SK-N-SH (cell line): ENCODE measurements around the gene SLC12A7. TPM values are rescaled to one million over a fixed set of nuclear protein-coding genes. Genes with fewer than 3 reads are reported as not detected.

Experiments used
- CTCF ChIA-PET: fragments of 300-600, 350-600 bp; formaldehyde crosslinking; extraction: SDS; loops from one replicate; lab custom pipeline; 2021; lab: Yijun Ruan, JAX
- POLR2A ChIA-PET: fragments of 350-600 bp; sonication (Branson Sonifier 250); formaldehyde crosslinking; extraction: SDS; loops from one replicate; lab custom pipeline; 2020; ENCODE audit warnings: antibody characterized with exemption, inconsistent platforms; lab: Yijun Ruan, JAX
- DNase-seq: peaks from one replicate; pipeline ENCODE4 v3.0.0; 2012
- H2AFZ ChIP-seq: fragments of 200-600 bp; sonication (generic); 2 replicates; pipeline ENCODE4 v1.8.1; 2016; ENCODE audit warnings: antibody characterized with exemption, mild to moderate bottlenecking, low read depth
- H3F3A ChIP-seq: fragments of 200-600 bp; sonication (generic); replicated peaks from 2 replicates; pipeline ENCODE3; 2016; ENCODE audit warnings: antibody characterized with exemption, mild to moderate bottlenecking; ENCODE audit not compliant: insufficient read depth
- H3K27ac ChIP-seq, 2 experiments: fragments of 200-500 bp in 1 of 2; fragments of 200-600 bp in 1 of 2; sonication (Bioruptor generic) in 1 of 2; sonication (generic), shearing (Covaris generic) in 1 of 2; 2 replicates each; pipeline versions ENCODE4 v1.5.1 to v1.6.1; 2014 to 2016; ENCODE audit warnings: low read depth in 2 of 2, inconsistent platforms in 1 of 2, low read length in 1 of 2, mild to moderate bottlenecking in 1 of 2, mixed read lengths in 1 of 2
- H3K27me3 ChIP-seq: fragments of 200-600 bp; sonication (generic), shearing (Covaris generic); 2 replicates; pipeline ENCODE4 v1.6.1; 2016; ENCODE audit warnings: mixed run types; ENCODE audit not compliant: insufficient read depth
- H3K36me3 ChIP-seq, 2 experiments: fragments of 200-500 bp in 1 of 2; fragments of 200-600 bp in 1 of 2; sonication (Bioruptor generic) in 1 of 2; sonication (generic) in 1 of 2; replicated peaks in 1 of 2; 2 replicates each; pipeline versions ENCODE3 to v1.5.1; 2014 to 2016; ENCODE audit warnings: low read length in 1 of 2, mild to moderate bottlenecking in 1 of 2; ENCODE audit not compliant: insufficient read depth in 2 of 2, control insufficient read depth in 1 of 2
- H3K4me1 ChIP-seq, 2 experiments: fragments of 200-500 bp in 1 of 2; fragments of 200-600 bp in 1 of 2; sonication (Bioruptor generic) in 1 of 2; sonication (generic), shearing (Covaris generic) in 1 of 2; 2 replicates each; pipeline versions ENCODE4 v1.5.1 to v1.6.1; 2014 to 2016; ENCODE audit warnings: low read depth in 1 of 2, low read length in 1 of 2, mixed run types in 1 of 2; ENCODE audit not compliant: insufficient read depth in 2 of 2, control insufficient read depth in 1 of 2
- H3K4me2 ChIP-seq: fragments of 200-600 bp; sonication (generic), shearing (Covaris generic); 2 replicates; pipeline ENCODE4 v1.6.1; 2017; ENCODE audit warnings: mixed run types
- H3K4me3 ChIP-seq, 2 experiments: fragments of 200-500 bp in 1 of 2; fragments of 200-600 bp in 1 of 2; sonication (Bioruptor generic) in 1 of 2; sonication (generic), shearing (Covaris generic) in 1 of 2; 2 replicates each; pipeline versions ENCODE4 v1.5.1 to v1.8.1; 2014 to 2016; ENCODE audit warnings: low read depth in 2 of 2, inconsistent platforms in 1 of 2, low read length in 1 of 2, mild to moderate bottlenecking in 1 of 2, mixed read lengths in 1 of 2, moderate library complexity in 1 of 2
- H3K79me2 ChIP-seq: fragments of 200-600 bp; sonication (generic); 2 replicates; pipeline ENCODE4 v1.8.1; 2017; ENCODE audit warnings: mild to moderate bottlenecking; ENCODE audit not compliant: insufficient read depth
- H3K9ac ChIP-seq: fragments of 200-600 bp; sonication (generic); 2 replicates; pipeline ENCODE4 v1.6.1; 2017; ENCODE audit warnings: mixed run types
- H3K9me2 ChIP-seq: fragments of 200-600 bp; sonication (generic); 2 replicates; pipeline ENCODE4 v1.6.1; 2017; ENCODE audit warnings: mixed run types
- H3K9me3 ChIP-seq: fragments of 200-600 bp; sonication (generic); 2 replicates; pipeline ENCODE4 v1.6.1; 2017; ENCODE audit warnings: mixed run types, mild to moderate bottlenecking, moderate library complexity
- H4K20me1 ChIP-seq: fragments of 200-600 bp; sonication (generic); 2 replicates; pipeline ENCODE4 v1.6.1; 2017; ENCODE audit warnings: mild to moderate bottlenecking, mixed run types; ENCODE audit not compliant: insufficient read depth
- CHD2 ChIP-seq: fragments of 150-350 bp; IDR thresholded peaks from 2 replicates; pipeline ENCODE4 v1.6.1; 2018; ENCODE audit warnings: low read length; ENCODE audit not compliant: partially characterized antibody
- EZH2phosphoT487 ChIP-seq: fragments of 200-600 bp; sonication (generic); IDR thresholded peaks from 2 replicates; pipeline ENCODE4 v1.6.1; 2017; ENCODE audit warnings: low read depth, mixed run types, mild to moderate bottlenecking, antibody characterized with exemption, moderate library complexity, borderline replicate concordance
- FOXM1 ChIP-seq: IDR thresholded peaks from 2 replicates; pipeline ENCODE4 v1.4.0; 2012; ENCODE audit warnings: low read depth, mild to moderate bottlenecking
- GATA2 ChIP-seq: sonication (generic); formaldehyde crosslinking; IDR thresholded peaks from 2 replicates; pipeline ENCODE4 v1.5.0; 2020; ENCODE audit warnings: mild to moderate bottlenecking, missing genetic modification reagents
- NFIC ChIP-seq: IDR thresholded peaks from 2 replicates; pipeline ENCODE4 v1.4.0; 2012; ENCODE audit warnings: borderline replicate concordance
- NRF1 ChIP-seq: IDR thresholded peaks from 2 replicates; pipeline ENCODE4 v1.6.1; 2012; ENCODE audit warnings: low read depth, mild to moderate bottlenecking, low read length
- RCOR1 ChIP-seq: fragments of 150-350 bp; IDR thresholded peaks from 2 replicates; pipeline ENCODE4 v1.6.1; 2017; ENCODE audit warnings: antibody characterized with exemption, low read length
- RFX5 ChIP-seq: IDR thresholded peaks from 2 replicates; pipeline ENCODE4 v1.6.1; 2012; ENCODE audit warnings: mild to moderate bottlenecking, improper control_type of control experiment, low read length
- TAF1 ChIP-seq: IDR thresholded peaks from 2 replicates; pipeline ENCODE4 v1.6.1; 2012; ENCODE audit warnings: low read depth, mild to moderate bottlenecking, low read length, moderate library complexity, borderline replicate concordance
- YY1 ChIP-seq: IDR thresholded peaks from 2 replicates; pipeline ENCODE4 v1.4.0; 2012; ENCODE audit warnings: low read depth, mild to moderate bottlenecking
- WGBS: methylation state at CpG from one replicate; pipeline ENCODE4 v1.1.6; 2017; ENCODE audit warnings: low lambda C conversion rate; 5-methylcytosine and 5-hydroxymethylcytosine counted together
- polyA plus RNA-seq, 3 experiments: library from polyadenylated mRNA; depleted of rRNA; stranded (reverse); fragments of >200 nt; gene quantifications; 2 replicates each; pipeline ENCODE4 v1.2.3, GENCODE V29; 2012
- TF ChIP-seq, protein P1 (sequence below): fragments of 150-350 bp; IDR thresholded peaks from 2 replicates; pipeline ENCODE4 v1.6.1; 2016; ENCODE audit warnings: mild to moderate bottlenecking, low read depth, low read length
- TF ChIP-seq, protein P2 (sequence below): IDR thresholded peaks from 2 replicates; pipeline ENCODE4 v1.4.0; 2012; ENCODE audit warnings: low read depth
- TF ChIP-seq, protein P3 (sequence below): IDR thresholded peaks from 2 replicates; pipeline ENCODE4 v1.4.0; 2012; ENCODE audit warnings: low read depth, borderline replicate concordance
- TF ChIP-seq, protein P4 (sequence below): IDR thresholded peaks from 2 replicates; pipeline ENCODE4; 2012

The SLC12A7 gene
- polyA plus RNA-seq, 1 of the 3 experiments (the other 2 are of a cell fraction) = 2.6 TPM

DNA sequence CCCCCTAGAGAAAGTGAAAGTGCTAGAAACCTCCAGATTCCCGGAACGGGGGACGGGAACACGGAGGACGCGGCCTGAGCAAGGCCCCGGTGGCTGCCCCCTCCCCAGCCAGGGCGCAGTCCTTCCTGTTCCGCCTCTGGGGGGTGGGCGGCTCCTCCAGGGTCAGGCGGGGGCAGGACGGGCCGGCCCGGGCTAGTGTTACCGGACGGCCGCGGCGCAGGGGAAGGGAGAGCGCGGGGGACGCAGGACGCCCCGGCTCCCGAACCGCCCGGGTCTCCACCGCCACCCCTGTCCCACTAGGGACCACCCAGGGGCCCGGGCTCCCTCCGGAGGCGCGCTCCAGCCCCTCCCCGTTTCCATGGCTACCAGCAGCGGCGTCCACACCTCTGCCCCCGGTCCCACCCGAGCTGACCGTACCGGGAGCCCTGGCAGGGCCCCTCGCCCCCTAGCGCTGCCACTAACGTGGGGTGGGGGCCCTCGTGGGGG lies 579 bp downstream of the SLC12A7 start:
- Histone ChIP-seq H3K4me1 (peaks cover 0 to 2% of the 10 kb centered on the region in 2 experiments; a peak in 1 of 4 replicates), H3K27ac (no peak overlapping the region), H3K9me3 (no peaks in the 10 kb centered on the region), H3F3A (no peaks in the 10 kb centered on the region), H3K4me3 (peak overlapping the region; percentile 47 to 59), H3K79me2 (no peaks in the 10 kb centered on the region), H3K4me2 (peak overlapping the region; percentile 73), H2AFZ (no peak overlapping the region), H3K36me3 (no peaks in the 10 kb centered on the region), H3K27me3 (no peaks in the 10 kb centered on the region), H3K9ac (peak overlapping the region; percentile 49), H4K20me1 (no peaks in the 10 kb centered on the region), H3K9me2 (no peaks in the 10 kb centered on the region)
- no peak for TF ChIP-seq FOXM1
- TF ChIP-seq, protein P1, sequence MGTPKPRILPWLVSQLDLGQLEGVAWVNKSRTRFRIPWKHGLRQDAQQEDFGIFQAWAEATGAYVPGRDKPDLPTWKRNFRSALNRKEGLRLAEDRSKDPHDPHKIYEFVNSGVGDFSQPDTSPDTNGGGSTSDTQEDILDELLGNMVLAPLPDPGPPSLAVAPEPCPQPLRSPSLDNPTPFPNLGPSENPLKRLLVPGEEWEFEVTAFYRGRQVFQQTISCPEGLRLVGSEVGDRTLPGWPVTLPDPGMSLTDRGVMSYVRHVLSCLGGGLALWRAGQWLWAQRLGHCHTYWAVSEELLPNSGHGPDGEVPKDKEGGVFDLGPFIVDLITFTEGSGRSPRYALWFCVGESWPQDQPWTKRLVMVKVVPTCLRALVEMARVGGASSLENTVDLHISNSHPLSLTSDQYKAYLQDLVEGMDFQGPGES = no peak
- TF ChIP-seq RCOR1 = no peak
- TF ChIP-seq EZH2phosphoT487 = no peak
- no peak for TF ChIP-seq YY1
- TF ChIP-seq, protein P2, sequence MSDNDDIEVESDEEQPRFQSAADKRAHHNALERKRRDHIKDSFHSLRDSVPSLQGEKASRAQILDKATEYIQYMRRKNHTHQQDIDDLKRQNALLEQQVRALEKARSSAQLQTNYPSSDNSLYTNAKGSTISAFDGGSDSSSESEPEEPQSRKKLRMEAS = no peak
- TF ChIP-seq NFIC = no peak
- TF ChIP-seq RFX5 = no peak
- TF ChIP-seq, protein P3, sequence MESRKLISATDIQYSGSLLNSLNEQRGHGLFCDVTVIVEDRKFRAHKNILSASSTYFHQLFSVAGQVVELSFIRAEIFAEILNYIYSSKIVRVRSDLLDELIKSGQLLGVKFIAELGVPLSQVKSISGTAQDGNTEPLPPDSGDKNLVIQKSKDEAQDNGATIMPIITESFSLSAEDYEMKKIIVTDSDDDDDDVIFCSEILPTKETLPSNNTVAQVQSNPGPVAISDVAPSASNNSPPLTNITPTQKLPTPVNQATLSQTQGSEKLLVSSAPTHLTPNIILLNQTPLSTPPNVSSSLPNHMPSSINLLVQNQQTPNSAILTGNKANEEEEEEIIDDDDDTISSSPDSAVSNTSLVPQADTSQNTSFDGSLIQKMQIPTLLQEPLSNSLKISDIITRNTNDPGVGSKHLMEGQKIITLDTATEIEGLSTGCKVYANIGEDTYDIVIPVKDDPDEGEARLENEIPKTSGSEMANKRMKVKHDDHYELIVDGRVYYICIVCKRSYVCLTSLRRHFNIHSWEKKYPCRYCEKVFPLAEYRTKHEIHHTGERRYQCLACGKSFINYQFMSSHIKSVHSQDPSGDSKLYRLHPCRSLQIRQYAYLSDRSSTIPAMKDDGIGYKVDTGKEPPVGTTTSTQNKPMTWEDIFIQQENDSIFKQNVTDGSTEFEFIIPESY = no peak
- TF ChIP-seq NRF1 = no peak
- no peak for TF ChIP-seq CHD2
- TF ChIP-seq, protein P4, sequence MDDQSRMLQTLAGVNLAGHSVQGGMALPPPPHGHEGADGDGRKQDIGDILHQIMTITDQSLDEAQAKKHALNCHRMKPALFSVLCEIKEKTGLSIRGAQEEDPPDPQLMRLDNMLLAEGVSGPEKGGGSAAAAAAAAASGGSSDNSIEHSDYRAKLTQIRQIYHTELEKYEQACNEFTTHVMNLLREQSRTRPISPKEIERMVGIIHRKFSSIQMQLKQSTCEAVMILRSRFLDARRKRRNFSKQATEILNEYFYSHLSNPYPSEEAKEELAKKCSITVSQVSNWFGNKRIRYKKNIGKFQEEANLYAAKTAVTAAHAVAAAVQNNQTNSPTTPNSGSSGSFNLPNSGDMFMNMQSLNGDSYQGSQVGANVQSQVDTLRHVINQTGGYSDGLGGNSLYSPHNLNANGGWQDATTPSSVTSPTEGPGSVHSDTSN = no peak
- no peak for TF ChIP-seq TAF1
- no peak for TF ChIP-seq GATA2
- 35% methylated on average over 8 of the region's 43 CpGs for WGBS
- CTCF ChIA-PET = no interaction called here
- peak; percentile 66 for DNase-seq
- POLR2A ChIA-PET = no interaction called here
